GM18861 (cell line): ENCODE measurements around the gene LRMDA.

ENCODE experiments used
- ATAC-seq: cut with Tn5 transposase; IDR thresholded peaks from one replicate; pipeline ENCODE4 v1.9.1; 2021; ENCODE audit not compliant: unreplicated experiment

The LRMDA gene

DNA sequence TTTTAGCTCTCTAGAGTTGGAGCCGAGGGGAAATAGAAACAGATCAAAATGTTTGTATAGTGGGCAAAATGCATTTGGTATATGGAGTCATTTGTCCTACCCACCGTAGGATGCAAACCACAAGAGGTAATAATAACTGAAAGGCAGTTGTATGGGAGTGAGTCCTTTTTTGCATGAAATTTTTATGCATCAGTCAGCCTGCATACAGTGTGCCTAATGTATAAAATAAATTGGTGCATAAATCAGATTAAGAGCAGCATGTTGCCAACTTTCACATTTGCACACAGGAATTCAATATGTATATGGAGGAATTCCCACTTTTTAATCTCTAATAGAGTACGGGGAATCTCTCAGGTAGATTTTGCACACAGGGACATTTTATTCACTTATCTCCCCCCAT is 262.8 kb downstream of the LRMDA start:
- no peak for ATAC-seq

DNA sequence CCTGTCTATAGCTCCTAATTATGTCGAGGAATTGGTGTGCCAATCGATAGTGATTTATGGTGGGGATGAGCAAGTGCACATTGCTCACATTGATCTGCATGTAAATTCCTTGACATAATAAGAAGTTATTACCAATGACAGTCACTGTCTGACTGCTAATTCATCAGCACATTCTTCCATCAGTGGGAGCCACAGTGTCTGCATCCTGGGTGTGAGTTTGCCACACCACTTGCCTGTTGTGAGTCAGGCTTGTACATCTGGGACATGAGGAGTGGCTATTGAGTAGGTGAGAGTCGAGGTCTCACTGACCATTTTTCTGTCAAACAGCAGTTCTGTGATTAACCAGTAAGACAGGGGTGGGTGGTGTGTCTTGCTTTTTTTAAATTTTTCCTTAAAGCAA is 263.4 kb downstream of the LRMDA start:
- no peak for ATAC-seq

DNA sequence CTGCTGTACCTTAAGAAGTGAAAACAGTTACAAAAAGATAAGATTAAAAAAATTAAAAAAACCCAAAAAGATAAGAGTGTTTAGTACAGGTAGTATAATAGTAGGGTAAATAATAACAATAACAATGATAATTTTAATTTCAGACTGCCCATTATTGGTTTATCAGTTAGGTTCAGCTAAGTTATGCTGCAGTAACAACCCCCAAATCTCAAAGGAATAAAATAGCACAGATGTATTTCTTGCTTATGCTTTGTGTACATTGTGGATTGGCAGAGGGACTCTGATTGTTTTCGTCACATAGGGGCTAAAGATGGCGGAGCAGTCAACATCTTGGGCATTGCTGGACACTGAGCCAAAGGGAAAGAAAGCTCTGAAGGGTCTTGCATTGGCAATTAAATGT is 264.6 kb downstream of the LRMDA start:
- ATAC-seq = no peak

DNA sequence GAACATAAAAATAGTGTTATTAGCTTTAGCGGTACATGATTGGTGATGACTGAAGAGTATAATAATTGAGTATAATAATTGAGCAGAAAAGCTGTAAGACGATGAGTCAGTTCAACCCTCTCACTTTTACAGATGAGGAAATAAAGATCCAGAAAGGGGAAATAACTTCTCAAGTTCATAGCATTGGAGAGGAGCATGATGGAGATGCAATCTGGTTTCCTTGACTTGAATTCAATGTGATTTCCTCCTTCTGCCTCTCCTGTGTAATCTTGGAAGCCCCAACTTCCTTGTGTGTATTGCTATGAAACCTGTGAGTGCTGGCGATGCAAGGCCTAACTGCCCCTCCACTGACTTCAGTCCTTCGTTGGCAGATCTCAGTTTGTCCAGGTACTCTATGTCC is 265.1 kb downstream of the LRMDA start:
- ATAC-seq = no peak

DNA sequence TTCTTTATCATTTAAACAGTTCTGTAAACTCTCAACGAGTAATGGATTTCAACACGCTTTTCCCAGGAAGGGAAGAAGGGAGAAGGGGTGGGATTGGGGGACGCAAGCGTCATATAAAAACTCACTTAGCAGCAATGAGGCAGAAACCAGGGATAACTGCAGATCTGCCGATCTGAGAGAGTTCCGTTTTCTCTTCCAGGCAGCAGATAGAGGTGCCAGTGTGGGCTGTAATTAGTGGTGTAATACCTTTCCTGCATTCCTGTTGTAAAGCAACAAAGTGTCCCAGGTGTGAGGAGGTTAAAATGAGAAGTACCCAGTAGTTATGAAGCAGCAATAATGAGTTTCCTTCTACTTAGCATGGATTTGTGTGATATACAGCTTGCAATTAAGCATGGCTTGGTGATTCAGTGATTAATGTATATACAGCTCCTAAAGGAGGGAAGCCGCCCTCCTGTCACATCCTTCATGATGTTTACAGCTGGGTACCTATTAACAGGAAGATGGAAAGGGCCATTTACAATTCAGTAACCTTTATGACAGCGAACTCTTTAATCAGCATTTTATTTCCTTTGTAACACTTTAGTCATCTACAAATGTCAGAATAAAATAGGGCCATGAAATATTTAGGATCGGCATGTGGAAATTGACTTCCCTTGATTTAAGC is 271.9 kb downstream of the LRMDA start:
- ATAC-seq = no peak

DNA sequence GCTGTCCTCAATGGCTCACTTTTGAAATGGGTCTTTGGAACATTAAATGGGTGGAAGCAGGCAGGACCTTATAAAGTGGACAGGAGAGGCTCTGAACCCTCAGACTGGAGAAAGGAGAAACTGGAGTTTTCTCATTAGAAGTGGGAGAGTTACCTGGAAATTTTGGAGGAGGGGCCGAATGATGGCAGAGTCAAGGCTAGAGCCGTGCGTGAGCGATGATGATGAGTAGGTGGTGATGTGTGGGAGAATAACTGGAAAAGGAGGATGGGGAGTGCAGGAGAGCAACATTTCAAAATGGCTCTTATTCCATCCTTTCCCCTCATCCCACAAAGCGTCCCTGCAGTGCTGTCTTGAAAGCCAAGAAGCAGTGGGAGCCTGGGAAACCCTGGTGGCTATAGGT is 274.0 kb downstream of the LRMDA start:
- ATAC-seq = no peak

DNA sequence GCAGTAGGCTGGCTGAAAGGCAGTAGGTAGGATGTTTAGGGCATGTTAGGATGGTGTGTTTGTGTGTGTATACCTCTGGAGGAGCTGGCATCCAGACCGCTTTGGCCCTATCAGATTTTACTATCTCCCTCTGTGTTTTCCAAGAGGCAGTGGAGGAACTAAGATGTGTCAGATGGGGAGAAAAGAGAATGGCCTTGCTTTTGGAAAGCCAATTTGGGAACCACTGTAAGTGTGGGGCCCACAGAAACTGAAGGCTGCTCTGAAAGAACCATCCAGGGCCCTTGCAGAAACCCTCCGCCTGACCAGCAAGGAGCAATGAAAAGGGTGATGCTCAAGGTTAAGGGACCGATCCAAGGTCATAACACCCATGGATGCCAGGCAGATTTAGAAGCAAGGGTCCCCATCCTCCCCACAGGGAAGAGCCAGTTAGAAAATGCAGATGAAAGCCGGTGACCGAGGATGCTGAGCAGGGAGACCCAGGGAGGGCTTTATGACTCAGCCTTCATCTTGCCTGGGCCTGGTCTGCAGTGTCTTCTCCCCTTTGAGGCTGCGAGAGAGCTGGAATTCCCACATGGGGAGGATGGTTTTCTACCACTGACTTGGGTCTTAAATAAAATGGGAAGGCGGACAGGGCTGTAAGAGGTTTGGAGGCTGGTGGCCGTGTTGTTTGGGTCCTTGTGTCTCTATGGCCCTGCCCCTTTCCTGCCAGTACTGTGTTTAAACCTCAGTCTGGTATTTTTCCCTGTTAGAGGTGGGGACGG is 275.8 kb downstream of the LRMDA start:
- no peak for ATAC-seq

DNA sequence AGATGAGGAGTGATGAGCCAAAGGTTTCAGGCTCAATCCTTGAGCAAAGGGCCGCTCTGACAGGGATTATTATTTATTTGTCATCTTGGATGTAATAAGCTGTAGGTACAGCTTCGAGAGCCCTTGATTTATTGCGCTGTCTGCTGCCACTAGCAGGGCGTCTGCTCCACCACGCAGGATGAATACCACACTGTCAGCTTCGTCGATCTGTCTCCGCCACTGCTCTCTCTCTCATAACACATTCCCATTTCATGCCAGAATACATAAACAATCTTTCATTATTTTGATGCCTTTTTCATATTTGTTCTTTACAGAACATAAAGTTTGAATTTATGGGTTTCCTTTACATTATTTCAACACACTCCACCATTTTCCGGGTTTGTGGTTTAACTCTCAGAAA is 276.6 kb downstream of the LRMDA start:
- ATAC-seq = no peak

DNA sequence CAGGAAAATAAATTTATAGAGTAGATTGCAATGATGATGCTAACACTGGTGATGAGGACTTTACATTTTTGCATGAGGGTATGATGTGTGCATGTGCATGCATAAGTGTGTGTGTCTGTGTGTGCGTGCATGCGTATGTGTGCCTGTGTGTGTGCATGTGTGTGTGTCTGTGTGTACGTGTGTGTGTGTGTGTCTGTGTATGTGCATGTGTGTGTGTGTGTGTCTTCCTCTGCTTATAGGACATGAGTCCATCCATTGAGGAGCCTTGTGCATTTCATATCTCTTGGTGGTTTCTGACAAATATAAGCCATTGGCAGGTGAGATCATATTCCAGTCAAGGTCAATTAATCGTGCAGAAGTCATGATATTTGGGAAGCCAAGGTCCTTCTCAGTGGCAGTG is 277.8 kb downstream of the LRMDA start:
- no peak for ATAC-seq

DNA sequence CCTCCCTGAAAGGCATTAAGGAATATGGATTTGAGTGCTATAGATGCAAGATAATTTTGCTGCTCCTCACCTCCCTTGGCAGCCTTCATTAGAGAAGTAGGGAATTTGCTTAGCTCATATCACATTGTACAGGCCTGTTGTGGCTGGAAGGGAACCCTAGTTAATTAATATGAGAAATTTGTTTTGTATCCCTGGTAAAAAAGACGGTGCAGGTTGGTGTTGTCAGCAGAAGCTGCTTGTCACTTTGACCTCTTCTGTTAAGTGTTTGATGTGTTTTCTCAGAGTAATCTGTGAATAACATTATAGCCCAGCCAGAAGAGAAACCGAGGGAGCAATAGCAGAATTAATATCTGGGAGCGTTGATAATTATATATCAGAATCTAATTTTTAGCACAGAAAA is 278.4 kb downstream of the LRMDA start:
- ATAC-seq = no peak

DNA sequence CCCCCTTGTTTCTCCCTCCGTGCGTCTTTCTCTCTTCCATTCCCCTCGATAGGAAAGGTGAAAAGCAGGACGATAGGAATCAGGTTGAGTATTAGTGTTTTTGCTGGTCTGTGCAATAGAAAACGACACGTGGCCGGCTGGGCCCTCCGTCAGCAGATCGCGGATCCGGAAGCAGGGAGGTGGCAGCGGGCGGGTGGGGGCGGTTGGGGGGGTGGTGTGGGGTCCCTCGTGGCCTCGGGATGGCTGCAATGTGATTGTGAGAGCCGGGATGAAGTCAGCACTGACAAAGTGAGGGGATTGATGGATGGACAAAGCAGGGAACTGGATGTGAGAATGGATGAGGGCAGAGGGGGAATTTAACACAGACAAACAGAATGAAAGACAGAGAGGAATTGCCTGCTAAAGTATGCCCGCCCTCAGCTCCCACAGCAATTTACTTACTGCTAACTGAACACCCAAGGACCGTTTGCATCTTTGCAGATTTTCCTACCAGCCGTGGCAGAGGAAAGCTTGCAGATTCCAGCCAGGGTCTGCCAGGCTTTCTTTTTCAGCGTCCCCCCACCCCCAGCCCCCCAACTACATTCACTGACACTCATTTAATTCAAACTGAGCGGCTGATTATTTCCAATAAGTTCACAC is 280.9 kb downstream of the LRMDA start:
- no peak for ATAC-seq

DNA sequence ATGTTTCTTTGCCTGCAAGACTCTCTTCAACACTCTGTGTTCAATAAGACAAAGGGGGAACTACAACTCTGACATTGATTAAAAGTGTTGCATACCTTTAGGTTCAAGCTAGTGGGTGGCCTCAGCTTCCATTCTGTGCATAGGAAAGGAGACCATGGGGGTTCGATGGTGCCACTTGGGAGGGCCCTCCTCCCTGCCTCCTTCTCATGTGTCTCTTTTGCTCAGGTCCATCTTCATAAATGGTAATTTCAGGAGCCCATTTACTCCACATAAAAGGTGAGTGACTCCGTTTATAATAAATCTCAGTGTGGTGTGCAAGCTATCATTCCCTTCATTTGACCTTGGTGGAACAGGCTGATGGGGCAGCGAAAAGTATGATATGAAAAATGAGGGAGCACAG is 285.1 kb downstream of the LRMDA start:
- ATAC-seq = no peak

DNA sequence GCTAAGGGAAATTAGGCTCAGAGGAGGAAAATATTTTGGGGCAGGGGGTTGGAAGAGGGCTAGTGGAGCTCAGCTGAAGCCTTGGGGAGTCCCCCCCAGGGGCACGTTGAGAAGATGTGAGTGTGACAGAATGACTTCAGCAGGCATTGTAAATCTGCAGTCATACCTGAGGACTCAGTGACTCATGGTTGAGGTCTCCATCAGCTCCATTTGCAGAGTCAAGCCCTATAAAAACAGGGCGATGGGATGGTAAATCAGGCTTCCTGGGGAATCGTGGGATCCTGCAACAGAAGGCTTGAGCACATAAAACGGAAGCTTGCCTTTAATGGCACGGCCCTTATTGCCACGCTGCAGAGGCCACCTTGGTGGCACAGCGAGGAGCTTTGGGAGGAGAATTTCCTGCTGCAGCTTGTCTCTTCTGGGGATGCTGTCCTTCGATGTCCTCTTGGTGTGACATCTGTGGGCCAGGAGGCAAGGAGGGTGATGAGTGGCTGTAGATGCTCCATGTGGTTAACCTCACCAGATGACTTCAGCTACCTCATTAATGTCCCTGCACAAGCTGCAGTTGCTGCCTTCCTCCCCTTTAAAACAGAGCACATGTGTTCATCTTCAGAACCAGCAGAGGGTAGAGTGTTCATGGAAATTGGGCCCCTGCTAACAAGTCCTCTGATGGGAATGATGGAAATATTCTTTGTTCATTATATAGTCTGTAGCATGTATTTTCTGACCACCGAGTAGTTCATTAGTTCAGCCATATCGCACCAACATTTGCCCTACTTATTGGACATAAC is 285.9 kb downstream of the LRMDA start:
- ATAC-seq = no peak

DNA sequence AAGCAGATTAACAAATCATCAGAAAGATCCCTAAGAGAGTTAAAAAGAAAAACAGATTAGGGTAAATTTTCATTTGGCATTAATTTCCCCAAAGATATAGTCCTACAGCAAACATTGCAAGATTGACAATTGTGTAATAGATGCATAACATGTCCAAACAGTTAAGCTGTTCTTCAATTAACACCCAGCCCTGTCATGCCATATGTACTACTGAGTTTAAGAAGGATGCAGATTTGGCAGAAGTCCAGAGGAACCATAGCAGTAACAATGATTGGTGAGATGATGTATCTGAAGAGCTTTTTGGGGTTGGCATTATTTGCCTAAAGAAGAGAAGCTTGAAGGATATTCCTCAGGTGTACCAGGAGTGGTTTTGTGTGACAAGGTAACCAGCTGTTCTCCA is 287.6 kb downstream of the LRMDA start:
- ATAC-seq = no peak

DNA sequence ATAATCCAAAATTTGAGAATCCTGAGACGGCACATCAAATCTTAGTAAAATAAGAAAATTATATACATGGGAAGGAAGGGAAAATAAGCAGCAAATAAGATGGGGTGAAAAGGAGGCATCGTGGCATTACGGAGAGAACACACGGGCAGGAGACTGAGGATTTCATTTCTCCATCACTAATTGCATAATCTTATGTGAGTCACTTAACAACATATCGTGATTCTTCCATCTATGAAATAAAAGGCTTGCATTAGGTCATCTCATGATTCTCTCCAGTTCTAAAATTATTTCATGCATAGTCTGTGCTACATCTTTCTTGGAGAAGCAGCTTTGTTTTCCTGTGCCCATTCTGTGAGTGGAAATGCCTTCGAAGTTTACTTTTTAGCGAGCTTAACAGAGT is 288.7 kb downstream of the LRMDA start:
- ATAC-seq = no peak

DNA sequence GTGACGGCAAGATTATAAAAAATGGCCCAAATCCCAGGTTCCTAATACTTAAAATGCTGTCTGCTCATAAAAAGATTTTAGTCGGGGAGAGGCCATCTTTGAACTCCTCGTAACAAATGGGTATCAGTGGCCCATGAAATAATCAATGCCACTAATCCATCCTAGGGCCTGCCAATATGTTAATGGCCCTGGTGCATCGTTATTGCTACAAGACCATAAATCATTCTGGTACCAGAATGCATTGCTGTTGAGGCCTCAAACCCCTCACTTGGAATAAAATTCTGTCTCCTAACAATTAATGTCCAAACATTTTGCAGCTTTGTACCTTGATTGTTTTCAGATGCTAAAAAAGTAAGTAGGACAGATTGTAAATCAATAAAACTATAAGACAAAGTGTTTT is 290.6 kb downstream of the LRMDA start:
- no peak for ATAC-seq

DNA sequence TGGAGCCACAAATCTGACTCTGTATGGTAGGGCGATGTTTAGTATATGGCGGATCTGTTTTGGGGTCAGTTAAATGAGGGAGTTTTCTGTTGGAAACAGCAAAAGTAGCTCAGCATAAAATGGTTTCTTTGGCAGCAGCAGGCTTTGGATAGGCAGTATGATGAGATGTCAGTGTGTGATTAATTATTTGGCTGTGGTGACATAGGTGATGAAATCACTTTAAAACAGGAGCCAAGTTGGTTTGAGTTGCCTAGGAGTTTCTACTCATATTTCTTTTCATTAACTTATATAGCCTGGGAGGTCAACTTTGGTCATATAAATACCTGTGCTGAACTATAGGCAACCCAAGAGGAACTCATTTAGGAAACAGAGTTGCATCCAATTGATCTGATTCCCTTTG is 291.2 kb downstream of the LRMDA start:
- no peak for ATAC-seq

DNA sequence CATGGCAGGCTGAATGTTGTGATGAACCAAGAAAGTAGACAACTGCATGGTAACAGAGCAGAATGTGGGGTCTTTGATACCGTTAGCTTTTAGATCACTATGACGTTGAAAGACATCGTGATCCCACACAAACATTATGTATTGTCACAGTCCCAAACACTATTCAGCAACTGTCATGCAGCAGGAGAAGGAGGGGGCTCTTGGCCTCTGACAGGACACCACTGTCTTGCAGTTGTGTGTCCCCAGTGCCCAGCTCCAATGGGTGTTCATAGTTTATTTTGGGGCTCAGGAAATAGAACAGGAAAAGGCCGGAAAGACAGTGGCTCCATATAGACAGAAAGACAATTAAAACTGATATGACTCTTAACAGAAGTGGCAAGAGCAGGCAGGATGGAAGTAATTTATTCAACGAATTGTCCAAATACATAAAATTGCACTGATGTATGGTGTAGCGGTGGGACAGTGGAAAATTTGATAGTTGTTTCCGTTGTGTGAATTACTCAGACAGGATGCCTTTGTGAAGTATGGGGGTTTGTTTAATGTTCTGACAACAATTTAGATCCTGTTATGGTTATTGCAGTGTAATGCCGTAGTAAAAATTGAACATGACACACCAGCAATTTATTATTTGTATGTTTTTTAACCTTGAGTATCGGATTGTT is 292.0 kb downstream of the LRMDA start:
- no peak for ATAC-seq

DNA sequence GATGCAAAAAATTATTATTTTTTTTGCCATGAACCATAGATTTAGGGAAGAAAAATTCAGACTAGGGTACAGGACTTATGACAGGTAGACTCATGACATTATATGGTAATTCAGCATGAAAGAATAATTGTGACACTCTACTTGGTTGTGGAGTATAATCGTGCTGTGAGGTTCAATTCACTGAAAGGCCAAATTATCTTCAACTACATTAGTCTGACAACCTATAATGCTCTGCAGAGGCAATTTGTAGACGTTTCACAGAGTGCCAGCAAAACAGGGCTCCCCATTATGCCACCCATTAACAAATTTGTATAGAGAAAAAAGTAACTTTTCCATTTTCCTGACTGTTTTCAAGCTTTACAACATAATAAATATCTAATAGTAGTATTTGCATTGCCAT is 292.6 kb downstream of the LRMDA start:
- no peak for ATAC-seq

DNA sequence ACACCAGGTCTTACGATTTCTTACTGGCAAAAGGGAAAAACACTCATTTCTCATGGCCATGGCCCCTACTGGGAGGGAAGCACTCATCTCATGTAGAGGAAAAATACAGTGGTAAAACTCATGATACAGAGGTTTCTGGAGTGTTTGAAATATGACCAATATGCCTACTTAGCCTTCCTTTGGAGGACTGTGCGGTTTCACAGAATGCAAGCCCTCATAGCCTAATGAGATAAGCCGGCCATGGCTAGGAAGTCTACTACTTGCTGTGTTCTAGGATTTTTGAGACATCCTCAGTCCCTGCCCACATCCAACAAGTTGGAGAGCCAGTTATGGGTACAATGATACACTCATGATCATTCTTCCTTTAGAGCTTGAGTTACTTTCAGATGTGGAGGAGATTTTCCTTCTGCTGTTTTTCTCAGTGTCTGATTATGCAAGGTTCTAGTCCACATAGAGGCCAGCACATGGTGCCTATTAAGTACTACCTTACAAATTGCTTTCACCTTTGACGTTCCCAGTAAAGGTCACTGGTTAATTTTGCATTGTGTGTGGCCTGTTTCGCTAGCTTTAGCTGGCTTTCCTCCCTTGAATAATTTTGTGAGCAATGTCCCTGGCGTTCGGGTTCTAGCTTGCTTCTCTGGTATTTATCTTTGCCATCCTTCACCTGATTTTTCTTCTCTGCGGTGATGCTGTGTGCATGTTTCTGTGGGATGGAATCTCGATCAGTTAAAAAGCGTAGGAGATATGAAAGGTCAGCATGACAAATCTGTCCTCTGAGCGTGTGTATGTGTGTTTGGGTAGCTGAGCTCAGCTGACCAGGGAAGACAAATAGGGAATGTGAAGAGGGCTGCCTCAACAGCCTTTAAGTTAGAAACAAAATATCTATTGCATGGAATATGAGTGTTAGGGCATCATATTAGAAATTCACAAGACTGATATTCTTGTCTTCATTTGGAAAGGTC is 295.4 kb downstream of the LRMDA start:
- ATAC-seq = no peak
